DOHH2 (cell line): ENCODE measurements around the gene MAN2C1.
"Not testable (repeated sequence)": the region's sequence is repeated elsewhere in the genome, so short reads cannot be mapped to it uniquely, and the experiment has no call there.

ENCODE experiments used
- H3F3A ChIP-seq: fragments of 200-600 bp; sonication (generic), shearing (Covaris generic); 2 replicates; pipeline ENCODE4 v1.6.0; 2016; ENCODE audit warnings: antibody characterized with exemption, mild to moderate bottlenecking; ENCODE audit not compliant: control insufficient read depth, insufficient read depth
- H3K27ac ChIP-seq: fragments of 200-600 bp; sonication (generic); 2 replicates; pipeline ENCODE4 v1.5.1; 2014; ENCODE audit warnings: low read depth, mild to moderate bottlenecking, low read length, moderate library complexity
- H3K27me3 ChIP-seq: fragments of 200-600 bp; sonication (generic); 2 replicates; pipeline ENCODE4 v1.6.1; 2014; ENCODE audit warnings: mild to moderate bottlenecking, low read length, mixed read lengths; ENCODE audit not compliant: control insufficient read depth
- H3K36me3 ChIP-seq: fragments of 200-600 bp; sonication (generic); 2 replicates; pipeline ENCODE4 v1.6.1; 2014; ENCODE audit warnings: mild to moderate bottlenecking, low read length, moderate library complexity, mixed read lengths; ENCODE audit not compliant: control insufficient read depth
- H3K4me1 ChIP-seq: fragments of 200-600 bp; sonication (generic); 2 replicates; pipeline ENCODE4 v1.6.1; 2014; ENCODE audit warnings: mild to moderate bottlenecking, low read length, mixed read lengths; ENCODE audit not compliant: control insufficient read depth
- H3K4me2 ChIP-seq: fragments of 200-600 bp; sonication (generic); 2 replicates; pipeline ENCODE4 v1.6.0; 2014; ENCODE audit warnings: mild to moderate bottlenecking, low read length, moderate library complexity
- H3K4me3 ChIP-seq: fragments of 200-600 bp; sonication (generic); 2 replicates; pipeline ENCODE4 v1.5.1; 2014; ENCODE audit warnings: mild to moderate bottlenecking, low read length, mixed read lengths
- H3K79me2 ChIP-seq: fragments of 200-600 bp; sonication (generic); 2 replicates; pipeline ENCODE4 v1.6.1; 2014; ENCODE audit warnings: mild to moderate bottlenecking, low read length, mixed read lengths; ENCODE audit not compliant: control insufficient read depth
- H3K9me2 ChIP-seq: fragments of 200-600 bp; sonication (generic); replicated peaks from 2 replicates; pipeline ENCODE4 v1.6.1; 2014; ENCODE audit warnings: mild to moderate bottlenecking, low read length, mixed read lengths; ENCODE audit not compliant: control insufficient read depth
- H3K9me3 ChIP-seq: fragments of 200-600 bp; sonication (generic); 2 replicates; pipeline ENCODE4 v1.6.1; 2014; ENCODE audit warnings: antibody characterized with exemption, low read length, mixed read lengths; ENCODE audit not compliant: control insufficient read depth, insufficient read depth
- H4K20me1 ChIP-seq: fragments of 200-600 bp; sonication (generic); 2 replicates; pipeline ENCODE4 v1.6.0; 2014; ENCODE audit warnings: low read depth, mild to moderate bottlenecking, antibody characterized with exemption, low read length, moderate library complexity; ENCODE audit not compliant: control insufficient read depth, insufficient read depth
- CTCF ChIP-seq: fragments of 200-600 bp; sonication (generic); IDR thresholded peaks from one replicate; pipeline ENCODE4 v1.5.1; 2014; ENCODE audit warnings: antibody characterized with exemption, mild to moderate bottlenecking, low read depth, low read length; ENCODE audit not compliant: poor library complexity, severe bottlenecking
- EZH2phosphoT487 ChIP-seq: fragments of 200-600 bp; sonication (generic); IDR thresholded peaks from 2 replicates; pipeline ENCODE4 v1.6.1; 2017; ENCODE audit warnings: borderline replicate concordance, mild to moderate bottlenecking, antibody characterized with exemption, low read length, moderate library complexity, mixed read lengths

MAN2C1 gene

GRCh38 chr15:75352186-75353080 is 16.0 kb downstream of the MAN2C1 start:
- peaks cover 11% of the 10 kb centered on the region for H3F3A ChIP-seq
- no peak overlapping the region for H3K4me2 ChIP-seq
- peaks cover 85% of the 10 kb centered on the region for H3K36me3 ChIP-seq

GRCh38 chr15:75350601-75351361 is 17.6 kb downstream of the MAN2C1 start:
- peak overlapping the region; percentile 85 for H3K4me2 ChIP-seq
- peak overlapping the region; percentile 95 for H3K27ac ChIP-seq
- H3K27me3 ChIP-seq: no peaks in the 10 kb centered on the region
- peaks cover 78% of the 10 kb centered on the region for H3K36me3 ChIP-seq
- peaks cover 45% of the 10 kb centered on the region for H3K4me1 ChIP-seq
- no peaks in the 10 kb centered on the region for H4K20me1 ChIP-seq
- H3K4me3 ChIP-seq: peak overlapping the region; percentile 98
- peaks cover 5% of the 10 kb centered on the region; the same call in 1 of the 2 replicates for H3K9me3 ChIP-seq
- H3K9me2 ChIP-seq: no peaks in the 10 kb centered on the region
- H3F3A ChIP-seq: peaks cover 18% of the 10 kb centered on the region
- TF ChIP-seq EZH2phosphoT487 (no peak), CTCF (no peak)
- peaks cover 32% of the 10 kb centered on the region for H3K79me2 ChIP-seq

More at GRCh38 chr15:75352186-75353080, 16.0 kb downstream of the MAN2C1 start:
- Histone ChIP-seq H3K9me3 (peaks cover 5% of the 10 kb centered on the region; the same call in 1 of the 2 replicates), H4K20me1 (no peaks in the 10 kb centered on the region), H3K79me2 (peaks cover 30% of the 10 kb centered on the region), H3K9me2 (no peaks in the 10 kb centered on the region), H3K27ac (no peak overlapping the region), H3K4me3 (no peak overlapping the region), H3K27me3 (no peaks in the 10 kb centered on the region), H3K4me1 (peaks cover 33% of the 10 kb centered on the region)
- no peak for TF ChIP-seq CTCF

DNA sequence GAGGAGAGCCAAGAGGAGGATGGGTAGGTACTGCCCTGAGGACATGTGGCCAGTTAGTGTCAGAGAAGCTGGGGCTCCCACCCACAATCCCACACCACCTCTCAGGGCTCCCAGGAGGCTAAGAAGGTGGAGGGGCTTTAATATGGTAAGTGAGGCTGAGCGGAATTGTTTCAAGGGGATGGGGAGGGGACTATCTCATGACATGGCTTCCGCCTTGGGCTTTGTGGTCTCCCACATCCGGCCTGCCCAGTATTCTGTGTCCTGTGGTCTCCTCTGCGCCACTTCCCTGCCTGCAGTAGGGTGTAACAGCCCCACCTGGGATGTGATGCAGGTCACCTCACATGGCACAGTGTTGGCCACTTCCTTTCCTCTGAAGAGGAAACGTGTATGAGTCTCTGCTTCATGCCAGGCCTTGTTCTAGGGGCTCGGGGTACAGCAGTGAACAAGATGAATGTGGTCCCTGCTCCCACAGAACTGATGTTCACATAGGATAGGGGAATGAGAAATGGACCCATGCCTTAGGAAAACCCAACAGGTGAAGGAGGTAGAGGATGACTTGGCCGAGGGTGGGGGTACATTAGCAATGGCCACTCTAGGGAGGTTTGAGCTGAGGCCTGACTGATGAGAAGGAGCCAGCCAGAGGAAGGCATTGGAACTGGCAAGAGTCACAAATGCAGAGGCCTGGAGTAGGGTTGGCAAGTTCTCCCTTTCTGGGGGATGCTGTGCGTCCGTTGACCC is 18.4 kb downstream of the MAN2C1 start:
- H3K79me2 ChIP-seq: peaks cover 32% of the 10 kb centered on the region
- peaks cover 74% of the 10 kb centered on the region for H3K36me3 ChIP-seq
- TF ChIP-seq EZH2phosphoT487 (peak; percentile 57; the same call in 1 of the 2 replicates), CTCF (no peak)
- peaks cover 21% of the 10 kb centered on the region for H3F3A ChIP-seq
- peak overlapping the region; percentile 95 for H3K27ac ChIP-seq
- H3K9me2 ChIP-seq: no peaks in the 10 kb centered on the region
- H3K4me2 ChIP-seq: peak overlapping the region; percentile 85
- no peaks in the 10 kb centered on the region for H4K20me1 ChIP-seq
- H3K4me1 ChIP-seq: peaks cover 53% of the 10 kb centered on the region
- no peaks in the 10 kb centered on the region for H3K27me3 ChIP-seq
- H3K9me3 ChIP-seq: peaks cover 5% of the 10 kb centered on the region; the same call in 1 of the 2 replicates
- peak overlapping the region; percentile 98 for H3K4me3 ChIP-seq

DNA sequence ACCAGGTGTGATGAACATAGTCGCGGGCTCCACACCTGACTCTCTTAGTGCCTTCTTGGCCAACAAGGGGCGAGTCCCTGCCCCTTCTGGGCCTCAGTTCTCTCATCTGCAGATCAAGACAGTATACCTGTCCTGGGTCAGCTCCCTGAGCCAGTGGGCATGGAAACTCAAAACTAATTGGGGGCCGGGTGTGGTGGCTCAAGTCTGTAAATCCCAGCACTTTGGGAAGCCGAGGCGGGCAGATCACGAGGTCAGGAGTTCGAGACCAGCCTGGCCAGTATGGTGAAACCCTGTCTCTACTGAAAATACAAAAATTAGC is 19.1 kb downstream of the MAN2C1 start:
- H3K4me3 ChIP-seq: peak overlapping the region; percentile 98
- H3K9me3 ChIP-seq, H3K9me2 ChIP-seq, H3K27me3 ChIP-seq, H4K20me1 ChIP-seq: not testable (repeated sequence)
- peaks cover 32% of the 10 kb centered on the region for H3K79me2 ChIP-seq
- H3F3A ChIP-seq: peaks cover 21% of the 10 kb centered on the region
- peaks cover 60% of the 10 kb centered on the region for H3K4me1 ChIP-seq
- H3K4me2 ChIP-seq: peak overlapping the region; percentile 85
- H3K36me3 ChIP-seq: peaks cover 67% of the 10 kb centered on the region
- peak overlapping the region; percentile 95 for H3K27ac ChIP-seq
